Neural cell (in vitro differentiated cells): Measurements from ENCODE around the gene PUS10. TPM values are rescaled to one million over a fixed set of nuclear protein-coding genes. Genes with fewer than 3 reads are reported as not detected.

ENCODE experiments used
- H2AFZ ChIP-seq: fragments of 200-600, 300-800 bp; sonication (generic), shearing (Covaris generic); 2 replicates; pipeline ENCODE4 v1.6.0; 2014; ENCODE audit warnings: low read depth, mild to moderate bottlenecking, antibody characterized with exemption, low read length, moderate library complexity
- H3F3A ChIP-seq: fragments of 200-600 bp; shearing (Covaris generic); 2 replicates; pipeline ENCODE4 v1.6.1; 2016; ENCODE audit warnings: mild to moderate bottlenecking, moderate library complexity, mixed read lengths, antibody characterized with exemption, low read length; ENCODE audit not compliant: insufficient read depth, poor library complexity, severe bottlenecking
- H3K27ac ChIP-seq: fragments of 200-600, 300-800 bp; sonication (generic), shearing (Covaris generic); 2 replicates; pipeline ENCODE4 v1.5.1; 2014; ENCODE audit warnings: mild to moderate bottlenecking, low read length, moderate library complexity
- H3K27me3 ChIP-seq: fragments of 300-800, 200-600 bp; sonication (generic), shearing (Covaris generic); 2 replicates; pipeline ENCODE4 v1.6.0; 2014; ENCODE audit warnings: mild to moderate bottlenecking, low read depth, low read length, moderate library complexity; ENCODE audit not compliant: insufficient read depth
- H3K36me3 ChIP-seq: fragments of 300-800, 200-600 bp; sonication (generic), shearing (Covaris generic); 2 replicates; pipeline ENCODE4 v1.5.1; 2014; ENCODE audit warnings: mild to moderate bottlenecking, antibody characterized with exemption, low read length, moderate library complexity; ENCODE audit not compliant: insufficient read depth
- H3K4me2 ChIP-seq: fragments of 300-800, 200-600 bp; sonication (generic), shearing (Covaris generic); 2 replicates; pipeline ENCODE4 v1.6.0; 2014; ENCODE audit warnings: mild to moderate bottlenecking, low read length
- H3K4me3 ChIP-seq: fragments of 300-800, 200-600 bp; sonication (generic), shearing (Covaris generic); 2 replicates; pipeline ENCODE4 v1.5.1; 2014; ENCODE audit warnings: mild to moderate bottlenecking, low read length, moderate library complexity
- H3K79me2 ChIP-seq: fragments of 200-600 bp; shearing (Covaris generic); replicated peaks from 2 replicates; pipeline ENCODE4 v1.6.0; 2014; ENCODE audit warnings: mild to moderate bottlenecking, low read length, moderate library complexity; ENCODE audit not compliant: insufficient read depth
- H3K9ac ChIP-seq: fragments of 300-800, 200-600 bp; sonication (generic), shearing (Covaris generic); 2 replicates; pipeline ENCODE4 v1.6.1; 2016; ENCODE audit warnings: mild to moderate bottlenecking, low read length, mixed read lengths
- H3K9me2 ChIP-seq: fragments of 200-600 bp; shearing (Covaris generic); 2 replicates; pipeline ENCODE4 v1.6.1; 2016; ENCODE audit warnings: mild to moderate bottlenecking, low read length, mixed read lengths; ENCODE audit not compliant: insufficient read depth
- H3K9me3 ChIP-seq: fragments of 200-600, 300-800 bp; sonication (generic), shearing (Covaris generic); 2 replicates; pipeline ENCODE4 v1.6.1; 2016; ENCODE audit warnings: mild to moderate bottlenecking, mixed run types, low read length, moderate library complexity, mixed read lengths
- H4K20me1 ChIP-seq: fragments of 200-600 bp; shearing (Covaris generic); 2 replicates; pipeline ENCODE4 v1.6.1; 2016; ENCODE audit warnings: mild to moderate bottlenecking, mixed run types; ENCODE audit not compliant: insufficient read depth
- EZH2 ChIP-seq: fragments of 200-600, 300-800 bp; shearing (Covaris generic), sonication (generic); IDR thresholded peaks from 2 replicates; pipeline ENCODE4 v1.6.1; 2014; ENCODE audit warnings: antibody characterized with exemption, low read length, borderline replicate concordance, mild to moderate bottlenecking; ENCODE audit not compliant: insufficient read depth, poor library complexity, severe bottlenecking
- MXI1 ChIP-seq: fragments of 450-650 bp; conservative IDR thresholded peaks from 2 replicates; pipeline ENCODE4 v1.6.1; 2014; ENCODE audit warnings: antibody characterized with exemption, mild to moderate bottlenecking; ENCODE audit not compliant: poor library complexity, severe bottlenecking
- POLR2AphosphoS5 ChIP-seq: IDR thresholded peaks from 2 replicates; pipeline ENCODE4 v1.6.1; 2012
- RAD21 ChIP-seq: fragments of 450-650 bp; conservative IDR thresholded peaks from 2 replicates; pipeline ENCODE4 v1.6.1; 2014; ENCODE audit warnings: antibody characterized with exemption, mild to moderate bottlenecking, moderate library complexity
- REST ChIP-seq: IDR thresholded peaks from 2 replicates; pipeline ENCODE4 v1.6.1; 2012; ENCODE audit warnings: borderline replicate concordance
- SMC3 ChIP-seq: fragments of 450-650 bp; conservative IDR thresholded peaks from 2 replicates; pipeline ENCODE4 v1.6.1; 2014; ENCODE audit warnings: antibody characterized with exemption, mild to moderate bottlenecking, moderate library complexity; ENCODE audit not compliant: poor library complexity
- TAF1 ChIP-seq: IDR thresholded peaks from 2 replicates; pipeline ENCODE4 v1.6.1; 2012; ENCODE audit warnings: low read depth
- polyA plus RNA-seq: library from polyadenylated mRNA; depleted of rRNA; stranded (reverse); fragments of >200 nt; gene quantifications from 2 replicates; pipeline ENCODE4 v1.2.3, GENCODE V29; 2014

Gene PUS10
- polyA plus RNA-seq, 1 donor from 2014 or later: 3.5 TPM

- TF ChIP-seq POLR2AphosphoS5 (no peak), TAF1 (no peak), REST (no peak), EZH2 (no peak)
- no peaks in the 10 kb centered on the region for H3K36me3 ChIP-seq
- no peak overlapping the region for H3K27ac ChIP-seq
Measured at GRCh38 chr2:60926741-60927552, 91.1 kb downstream of the PUS10 start.

GRCh38 chr2:60925994-60926740 lies 91.9 kb downstream of the PUS10 start:
- no peak overlapping the region for H3K4me2 ChIP-seq
- H3K79me2 ChIP-seq: no peaks in the 10 kb centered on the region
- H2AFZ ChIP-seq: no peak overlapping the region
- no peaks in the 10 kb centered on the region for H3K36me3 ChIP-seq
- no peaks in the 10 kb centered on the region for H3K27me3 ChIP-seq
- H3K4me3 ChIP-seq: no peak overlapping the region
- H3K9me2 ChIP-seq: no peaks in the 10 kb centered on the region
- H3K9me3 ChIP-seq: no peaks in the 10 kb centered on the region
- no peaks in the 10 kb centered on the region for H4K20me1 ChIP-seq
- TF ChIP-seq RAD21: no peak
- TF ChIP-seq MXI1: no peak
- TF ChIP-seq POLR2AphosphoS5: no peak
- no peak for TF ChIP-seq EZH2
- no peak for TF ChIP-seq REST
- TF ChIP-seq TAF1: no peak
- no peak for TF ChIP-seq SMC3
- H3K9ac ChIP-seq: no peak overlapping the region
- no peak overlapping the region for H3K27ac ChIP-seq
- H3F3A ChIP-seq: no peaks in the 10 kb centered on the region

More at GRCh38 chr2:60926741-60927552, 91.1 kb downstream of the PUS10 start:
- Histone ChIP-seq H4K20me1 (no peaks in the 10 kb centered on the region), H3K27me3 (no peaks in the 10 kb centered on the region), H3K9ac (no peak overlapping the region), H3K9me3 (no peaks in the 10 kb centered on the region), H2AFZ (no peak overlapping the region), H3K4me3 (no peak overlapping the region), H3K9me2 (no peaks in the 10 kb centered on the region), H3F3A (no peaks in the 10 kb centered on the region), H3K4me2 (no peak overlapping the region), H3K79me2 (no peaks in the 10 kb centered on the region)
